ENCODE results near the gene NUP50.
A peak's percentile ranks its signal among the peaks of the same experiment; 100 is the strongest.

Gene NUP50

GRCh38 chr22:45162531-45162930 is 1.2 kb upstream of the NUP50 start:
- Histone ChIP-seq H3K4me1 (ENCODE audit: control insufficient read depth in 1 of 2, insufficient read depth in 1 of 2, low read depth in 1 of 2, low read length in 1 of 2) (peaks cover 85 to 90% of the 10 kb centered on the region in 2 experiments), H3K27ac (peak overlapping the region; percentile 93), H3K9me3 (no peaks in the 10 kb centered on the region), H3K4me3 (ENCODE audit: low read depth in 1 of 2, low read length in 1 of 2) (peak overlapping the region; percentile 94 to 96), H3K27me3 (no peaks in the 10 kb centered on the region), H3K36me3 (peaks cover 17% of the 10 kb centered on the region)
- TF ChIP-seq CTCF (IDR thresholded peaks at IDR 0.05) = no peak

- H3K4me1 ChIP-seq (ENCODE audit: control insufficient read depth in 1 of 2, insufficient read depth in 1 of 2, low read depth in 1 of 2, low read length in 1 of 2) = peaks cover 85 to 90% of the 10 kb centered on the region in 2 experiments
- H3K9me3 ChIP-seq = no peaks in the 10 kb centered on the region
- H3K27me3 ChIP-seq = no peaks in the 10 kb centered on the region
- peak overlapping the region; percentile 94 to 96 for H3K4me3 ChIP-seq (ENCODE audit: low read depth in 1 of 2, low read length in 1 of 2)
- H3K27ac ChIP-seq = peak overlapping the region; percentile 93
- TF ChIP-seq CTCF (IDR thresholded peaks at IDR 0.05) = no peak
- peaks cover 16% of the 10 kb centered on the region for H3K36me3 ChIP-seq
These were observed 650 bp upstream of the NUP50 start for GRCh38 chr22:45163099-45163450.

DNA sequence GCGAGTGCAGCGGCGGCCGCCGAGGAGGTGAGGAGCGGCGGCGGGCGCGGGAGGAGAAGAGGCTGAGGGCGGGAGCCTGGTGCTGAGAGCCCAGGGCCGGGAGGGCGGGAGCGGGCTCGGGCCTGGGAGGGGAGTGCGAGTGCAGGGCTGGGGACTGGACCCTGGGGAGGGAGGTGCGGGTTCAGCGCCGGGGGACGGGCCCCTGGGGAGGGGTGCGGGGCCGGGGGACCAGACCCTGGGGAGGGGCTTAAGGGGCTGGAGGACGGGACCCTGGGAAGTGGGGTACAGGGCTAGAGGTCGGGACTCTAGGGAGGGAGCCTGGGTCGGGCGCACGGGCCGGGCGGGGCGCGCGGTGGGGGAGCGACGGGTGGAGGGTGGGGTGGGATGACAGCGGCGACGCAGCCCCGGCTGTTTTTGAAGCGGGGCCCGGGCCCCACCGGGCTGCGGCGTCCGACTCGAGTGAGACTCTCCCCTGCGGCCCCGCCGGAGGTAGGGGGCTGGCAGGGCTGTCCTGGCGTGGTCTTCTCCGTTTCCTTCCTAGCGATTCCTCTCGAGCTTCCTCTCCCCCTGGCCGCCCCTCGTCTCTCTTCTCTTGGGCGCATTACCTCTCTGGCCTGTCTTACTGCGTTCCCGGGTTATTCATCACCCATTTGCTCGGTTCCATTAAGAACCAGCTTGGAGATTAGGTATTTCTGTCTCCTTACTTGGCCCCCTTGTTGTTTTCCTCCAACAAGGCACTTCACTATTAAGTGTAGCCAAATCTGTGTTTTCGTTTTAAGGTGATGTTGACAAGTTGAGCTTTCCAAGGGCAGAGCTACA is 754 bp downstream of the NUP50 start:
- no peak for TF ChIP-seq CTCF (IDR thresholded peaks at IDR 0.05)
- H3K36me3 ChIP-seq = peaks cover 30% of the 10 kb centered on the region
- H3K27ac ChIP-seq = peak overlapping the region; percentile 93
- no peaks in the 10 kb centered on the region for H3K27me3 ChIP-seq
- H3K9me3 ChIP-seq = no peaks in the 10 kb centered on the region
- peak overlapping the region; percentile 94 to 96 for H3K4me3 ChIP-seq (ENCODE audit: low read depth in 1 of 2, low read length in 1 of 2)
- H3K4me1 ChIP-seq (ENCODE audit: control insufficient read depth in 1 of 2, insufficient read depth in 1 of 2, low read depth in 1 of 2, low read length in 1 of 2) = peaks cover 73 to 81% of the 10 kb centered on the region in 2 experiments

GRCh38 chr22:45166932-45167331 is 3.2 kb downstream of the NUP50 start:
- H3K36me3 ChIP-seq = peaks cover 54% of the 10 kb centered on the region
- no peaks in the 10 kb centered on the region for H3K27me3 ChIP-seq
- no peak for TF ChIP-seq CTCF (IDR thresholded peaks at IDR 0.05)
- peaks cover 49 to 57% of the 10 kb centered on the region in 2 experiments for H3K4me1 ChIP-seq (ENCODE audit: control insufficient read depth in 1 of 2, insufficient read depth in 1 of 2, low read depth in 1 of 2, low read length in 1 of 2)
- H3K27ac ChIP-seq = peak overlapping the region; percentile 93
- peak overlapping the region; percentile 38 to 96 for H3K4me3 ChIP-seq (ENCODE audit: low read depth in 1 of 2, low read length in 1 of 2)
- H3K9me3 ChIP-seq = no peaks in the 10 kb centered on the region

DNA sequence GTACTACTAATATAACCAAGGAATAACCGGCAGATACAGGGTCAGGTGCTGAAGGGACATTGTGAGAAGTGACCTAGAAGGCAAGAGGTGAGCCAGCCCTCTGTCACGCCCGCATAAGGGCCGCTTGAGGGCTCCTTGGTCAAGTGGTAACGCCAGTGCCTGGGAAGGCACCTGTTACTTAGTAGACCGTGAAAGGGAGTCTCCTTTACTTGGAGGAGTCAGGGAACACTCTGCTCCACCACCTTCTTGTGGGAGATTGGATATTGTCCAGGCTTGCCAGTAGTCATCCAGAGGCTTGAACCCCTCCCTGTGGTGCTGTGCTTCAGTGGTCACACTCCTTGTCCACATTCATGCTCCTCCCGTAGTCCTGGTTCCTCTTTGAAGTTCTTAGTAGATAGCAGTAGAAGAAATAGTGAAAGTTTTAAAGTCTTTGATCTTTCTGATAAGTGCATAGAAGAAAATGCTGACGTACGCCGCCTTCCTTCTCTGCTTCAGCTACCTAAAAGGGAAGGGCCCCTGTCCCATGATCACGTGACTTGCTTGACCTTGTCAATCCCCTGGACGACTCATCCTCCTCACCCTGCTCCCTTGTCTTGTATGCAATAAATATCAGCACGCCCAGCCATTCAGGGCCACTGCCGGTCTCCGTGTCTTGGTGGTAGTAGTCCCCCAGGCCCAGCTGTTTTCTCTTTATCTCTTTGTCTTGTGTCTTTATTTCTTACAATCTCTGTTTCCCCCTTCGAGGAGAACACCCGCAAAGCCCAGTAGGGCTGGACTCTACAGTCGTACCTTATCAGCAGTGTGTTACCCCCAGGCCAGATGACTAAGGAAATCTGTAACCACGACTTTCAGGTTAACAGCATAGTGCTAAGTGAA is 6.1 kb downstream of the NUP50 start:
- peaks cover 40 to 41% of the 10 kb centered on the region in 2 experiments for H3K4me1 ChIP-seq (ENCODE audit: control insufficient read depth in 1 of 2, insufficient read depth in 1 of 2, low read depth in 1 of 2, low read length in 1 of 2)
- H3K27ac ChIP-seq = peak overlapping the region; percentile 61

More for the DNA sequence above, 6.1 kb downstream of the NUP50 start:
- Histone ChIP-seq H3K9me3 (no peaks in the 10 kb centered on the region), H3K27me3 (no peaks in the 10 kb centered on the region), H3K4me3 (ENCODE audit: low read depth in 1 of 2, low read length in 1 of 2) (no peak overlapping the region), H3K36me3 (peaks cover 83% of the 10 kb centered on the region)
- TF ChIP-seq CTCF (IDR thresholded peaks at IDR 0.05) = no peak
